ENCODE data around the gene KCNT1.

KCNT1 gene

DNA sequence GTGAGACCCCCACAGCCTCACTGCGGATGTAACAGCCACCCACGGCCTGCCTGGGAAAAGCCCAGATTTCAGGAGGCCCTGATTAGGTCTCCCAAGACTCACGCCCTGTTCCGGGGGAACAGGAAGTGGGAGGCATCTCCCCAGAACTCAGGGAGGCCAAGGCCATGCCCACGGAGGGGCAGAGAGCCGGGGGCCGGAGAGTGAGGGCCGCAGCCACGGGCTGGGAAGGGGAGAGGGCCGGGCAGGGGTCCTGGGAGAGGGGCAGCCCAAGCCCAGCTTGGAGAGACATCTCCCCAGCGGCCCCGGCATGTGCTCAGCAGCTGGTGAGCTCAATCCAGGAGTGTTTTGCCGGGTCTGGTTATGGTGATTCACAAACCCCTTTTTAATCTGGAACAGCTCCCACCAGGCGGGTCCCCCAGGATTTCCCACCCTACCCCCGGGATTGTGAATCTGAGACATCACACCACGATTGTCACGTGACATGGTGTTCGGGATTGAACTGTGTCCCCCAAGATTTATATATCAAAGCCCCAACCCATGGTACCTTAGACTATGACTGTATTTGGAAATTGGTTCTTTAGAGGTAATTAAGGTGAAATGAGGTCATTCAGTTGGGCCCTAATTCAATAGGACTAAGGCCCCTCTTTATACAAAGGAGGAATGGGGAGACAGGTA is 26.6 kb downstream of the KCNT1 start:
- DNase-seq, result no peak

DNA sequence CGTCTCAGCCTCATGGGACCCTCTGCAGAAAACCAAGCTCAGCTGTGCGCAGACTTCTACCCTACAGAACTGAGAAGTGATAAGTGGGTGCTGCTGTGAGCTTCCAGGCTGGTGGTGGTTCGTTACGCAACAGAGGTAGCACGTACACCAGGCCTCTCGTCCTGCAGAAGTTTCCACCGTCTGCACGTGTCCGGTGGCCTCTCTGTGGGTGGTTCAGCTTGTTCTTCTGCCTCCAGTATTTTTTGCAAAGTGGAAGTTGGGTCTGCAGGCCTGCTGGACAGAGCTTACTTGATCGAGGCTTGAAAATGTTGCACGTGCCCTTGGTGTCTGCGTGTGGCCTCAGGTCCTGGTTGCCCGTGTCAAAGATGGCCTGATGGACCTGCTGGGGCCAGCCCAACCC is 27.5 kb downstream of the KCNT1 start:
- DNase-seq, result no peak

DNA sequence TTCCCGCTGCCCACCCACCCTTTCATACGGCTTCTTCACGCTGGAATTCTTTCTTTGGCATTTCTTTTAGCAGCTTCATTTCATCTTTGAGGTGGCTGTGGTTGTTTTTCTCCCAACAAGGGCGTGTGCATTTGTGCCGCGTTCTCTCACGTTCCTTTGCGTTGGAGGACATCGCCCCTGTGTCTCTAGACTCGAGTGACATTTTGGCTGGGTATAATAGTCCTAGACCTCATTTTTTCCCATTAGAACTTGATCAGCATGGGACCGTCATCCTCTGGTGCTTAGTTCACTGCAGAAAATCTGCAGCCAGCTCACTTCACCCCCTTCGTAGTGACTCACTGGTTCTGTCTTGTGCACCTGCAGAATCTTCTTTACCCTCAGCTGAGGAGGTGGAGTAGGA is 29.5 kb downstream of the KCNT1 start:
- DNase-seq, result no peak

DNA sequence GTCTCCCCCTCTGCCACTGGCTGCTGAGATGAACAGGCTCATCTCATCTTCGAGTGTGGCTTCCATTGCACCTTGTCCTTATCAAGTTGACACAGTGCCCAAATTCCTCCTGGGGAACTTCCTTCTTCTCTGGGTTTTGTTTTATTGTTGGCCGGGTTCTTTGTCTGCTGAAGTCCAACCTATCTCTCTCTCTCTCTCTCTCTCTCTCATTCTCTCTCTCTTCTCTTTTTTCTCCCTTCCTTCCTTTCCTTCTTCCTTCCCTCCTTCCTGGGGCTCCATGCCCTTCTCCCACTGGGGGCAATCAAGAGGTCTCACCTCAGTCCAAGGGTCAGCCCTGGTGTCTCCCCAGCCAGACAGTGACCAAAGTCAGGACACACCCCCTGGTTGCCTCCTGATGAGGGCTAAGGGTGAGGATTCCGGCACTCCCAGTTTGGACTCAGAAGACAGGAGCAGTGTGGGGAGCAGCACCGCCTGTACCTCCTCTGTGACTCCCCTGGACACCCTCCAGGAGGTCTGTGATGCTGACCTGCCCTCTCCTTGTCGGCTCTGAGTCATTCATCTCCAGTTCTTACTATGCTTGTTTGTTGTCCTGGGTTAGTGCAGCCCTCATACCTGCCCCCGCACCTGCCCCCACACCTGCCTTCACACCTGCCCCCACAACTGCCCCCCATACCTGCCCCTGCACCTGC is 30.7 kb downstream of the KCNT1 start:
- no peak for DNase-seq

DNA sequence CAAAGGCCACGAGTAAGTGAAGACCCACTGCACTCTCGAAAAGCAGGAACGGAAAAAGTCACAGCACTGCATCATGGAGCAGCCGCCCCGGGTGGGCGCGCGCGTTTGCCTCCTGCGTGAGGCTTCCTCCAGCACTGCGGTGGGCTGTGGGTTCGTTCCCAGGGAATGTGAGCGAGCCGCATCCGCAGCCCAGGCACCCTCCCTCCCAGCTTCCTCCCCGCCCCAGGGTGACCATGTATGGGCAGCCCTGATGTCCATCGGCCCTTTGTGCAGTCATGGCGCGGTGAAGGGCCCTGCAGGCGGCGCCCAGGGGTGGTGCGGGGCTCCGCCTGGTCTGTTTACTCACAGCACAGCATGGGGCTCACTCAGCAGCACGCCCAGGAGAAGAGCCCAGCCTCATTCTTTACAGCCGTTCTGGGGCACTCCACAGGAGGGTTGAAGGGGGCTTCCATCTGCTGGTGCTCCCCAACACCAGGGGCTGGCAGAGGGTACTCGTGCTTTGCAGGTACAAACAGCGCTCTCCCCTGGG is 32.7 kb downstream of the KCNT1 start:
- DNase-seq, result no peak

DNA sequence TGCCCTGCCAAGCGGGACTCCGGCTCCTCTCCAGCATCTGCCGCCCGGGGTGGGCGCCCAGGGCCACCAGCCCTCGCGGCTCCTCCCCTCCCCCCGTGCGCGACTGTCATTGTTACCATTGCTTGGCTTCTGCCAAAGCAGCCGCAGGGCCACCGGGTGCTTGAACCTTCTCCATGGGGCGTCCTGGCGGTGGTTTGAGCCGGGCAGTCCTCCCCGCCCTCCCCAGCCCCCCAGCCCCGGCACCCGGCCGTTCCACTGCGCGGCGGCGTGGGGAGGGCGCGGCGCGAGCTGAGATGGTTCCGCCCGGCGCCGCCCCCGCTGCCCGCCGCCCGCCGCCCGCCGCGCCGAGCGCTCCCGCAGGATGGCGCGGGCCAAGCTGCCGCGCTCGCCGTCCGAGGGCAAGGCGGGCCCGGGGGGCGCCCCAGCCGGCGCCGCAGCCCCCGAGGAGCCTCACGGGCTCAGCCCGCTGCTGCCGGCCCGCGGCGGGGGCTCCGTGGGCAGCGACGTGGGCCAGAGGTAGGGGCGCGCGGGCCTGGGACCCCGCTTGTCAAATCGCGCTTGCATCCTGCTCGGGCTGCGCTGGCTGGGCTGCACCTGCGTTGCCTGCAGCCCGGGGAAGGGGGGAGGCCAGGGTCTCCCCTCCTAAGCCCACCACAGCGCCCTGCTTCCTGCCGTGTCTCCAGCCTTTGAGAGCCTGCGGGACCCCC is 34.4 kb downstream of the KCNT1 start:
- DNase-seq, result no peak

DNA sequence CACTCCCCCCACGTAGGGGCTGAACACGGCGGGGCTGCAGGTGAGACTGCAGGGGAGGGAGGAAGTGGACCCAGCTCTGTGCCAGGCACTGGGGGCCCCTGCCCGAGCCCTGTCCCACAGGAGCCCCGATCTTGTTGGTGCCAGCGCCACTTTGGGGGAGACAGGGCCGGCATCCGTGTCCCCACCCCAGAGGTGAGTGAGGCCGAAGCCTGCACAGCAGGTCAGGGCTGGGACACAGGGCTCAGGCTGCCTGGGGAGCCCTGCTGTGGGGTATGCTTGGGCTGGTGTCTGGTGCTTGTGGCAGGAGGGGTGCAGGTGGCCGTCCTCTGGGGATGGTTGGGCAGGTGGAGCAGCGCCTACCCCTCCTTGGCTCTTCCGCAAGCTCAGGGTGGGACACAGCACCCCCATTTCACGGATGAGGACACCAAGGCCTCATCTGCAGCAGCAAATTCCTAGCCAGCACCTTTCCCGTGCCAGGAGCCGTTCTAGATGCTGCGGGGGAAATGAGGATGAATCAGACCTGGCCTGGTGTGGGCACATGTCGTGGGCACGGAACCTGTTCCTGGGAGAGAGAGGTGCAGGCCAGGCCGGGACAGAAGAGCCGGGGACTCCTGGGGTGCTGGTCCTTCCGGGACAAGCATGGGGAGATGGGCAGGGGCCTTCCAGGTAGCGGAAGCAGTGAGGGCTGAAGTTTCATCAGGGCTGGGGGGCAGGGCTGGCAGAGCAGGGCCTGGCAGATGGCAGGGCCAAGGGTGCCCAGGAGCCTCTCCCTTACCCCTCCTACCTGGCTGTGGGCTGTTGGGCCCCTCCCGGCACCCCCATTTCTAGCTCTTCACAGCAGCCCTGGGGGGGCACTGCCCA is 35.2 kb downstream of the KCNT1 start:
- DNase-seq, result no peak

DNA sequence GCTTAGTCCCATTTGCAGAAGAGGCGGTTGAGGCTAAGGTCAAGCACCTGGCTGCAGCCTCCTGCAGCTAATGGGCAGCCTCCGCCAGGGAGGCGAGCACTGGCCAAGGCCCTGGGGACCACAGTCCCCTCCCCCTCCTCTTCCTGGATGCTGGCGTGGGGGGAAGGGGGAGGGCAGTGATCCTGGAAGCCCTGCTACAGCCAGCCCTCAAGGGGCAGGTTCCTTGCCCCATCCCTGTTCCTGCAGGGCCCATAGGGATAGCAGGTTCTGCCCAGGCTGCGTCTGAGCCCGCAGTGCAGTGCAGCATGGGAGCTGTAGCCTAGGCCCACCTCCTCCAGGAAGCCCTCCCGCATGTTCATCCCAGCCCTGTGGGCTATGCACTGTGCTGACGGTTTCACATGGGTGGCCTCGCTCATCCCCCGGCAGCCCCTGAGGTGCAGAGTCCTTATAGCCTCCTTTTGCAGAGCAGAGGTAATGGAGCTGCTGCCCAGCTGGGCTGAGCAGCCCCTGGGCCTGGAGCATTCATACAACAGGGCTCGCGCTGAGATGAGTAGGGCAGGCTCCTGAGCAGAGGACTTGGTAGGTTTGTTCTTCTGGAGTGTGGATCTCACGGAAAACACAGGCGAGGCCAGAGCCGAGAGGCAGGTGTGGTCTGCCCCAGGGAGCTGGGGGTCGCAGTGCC is 36.0 kb downstream of the KCNT1 start:
- DNase-seq, result no peak

DNA sequence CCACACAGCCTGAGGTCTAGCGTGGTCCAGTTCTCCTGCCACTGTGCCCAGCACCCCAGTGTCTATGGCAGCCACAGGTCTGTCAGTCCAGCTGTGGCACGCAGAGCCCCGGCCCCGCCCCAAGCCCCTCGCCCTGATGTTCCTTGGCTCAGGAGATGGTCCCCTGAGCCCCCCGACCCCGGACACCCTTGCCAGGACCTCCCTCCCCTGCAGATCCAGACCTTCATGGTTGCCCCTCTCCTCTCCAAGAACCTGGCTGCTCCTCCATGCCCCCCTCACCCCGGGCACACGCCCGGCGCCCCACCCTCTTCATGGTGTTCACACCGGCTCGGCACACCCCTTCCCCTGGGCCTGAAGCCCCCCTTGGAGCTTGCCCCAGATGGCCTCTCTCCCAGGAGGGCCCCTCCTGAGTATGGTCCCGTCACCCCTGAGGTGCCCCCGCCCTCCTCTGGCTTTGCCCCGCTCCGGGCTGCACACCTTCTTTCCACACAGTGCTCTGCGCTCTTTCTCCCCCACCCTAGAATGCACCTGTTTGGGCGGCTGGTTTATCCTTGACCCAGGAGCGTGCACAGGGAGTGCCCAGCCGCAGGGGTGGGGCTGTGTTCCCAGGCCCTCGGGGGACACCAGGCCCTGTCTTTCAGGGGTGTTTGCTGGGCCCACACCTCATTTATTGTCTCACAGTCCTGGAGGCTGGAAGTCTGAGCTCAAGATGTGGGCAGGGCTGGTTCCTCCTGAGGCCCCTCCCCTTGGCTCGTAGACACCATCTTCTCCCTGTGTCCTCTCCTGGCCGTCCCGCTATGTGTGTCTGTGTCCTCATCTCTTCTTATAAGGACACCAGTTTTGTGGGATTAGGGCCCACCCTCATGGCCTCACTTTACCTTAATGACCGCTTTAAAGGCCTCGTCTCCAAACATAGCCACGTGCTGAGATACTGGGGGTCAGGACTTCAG is 37.6 kb downstream of the KCNT1 start:
- DNase-seq, result no peak

DNA sequence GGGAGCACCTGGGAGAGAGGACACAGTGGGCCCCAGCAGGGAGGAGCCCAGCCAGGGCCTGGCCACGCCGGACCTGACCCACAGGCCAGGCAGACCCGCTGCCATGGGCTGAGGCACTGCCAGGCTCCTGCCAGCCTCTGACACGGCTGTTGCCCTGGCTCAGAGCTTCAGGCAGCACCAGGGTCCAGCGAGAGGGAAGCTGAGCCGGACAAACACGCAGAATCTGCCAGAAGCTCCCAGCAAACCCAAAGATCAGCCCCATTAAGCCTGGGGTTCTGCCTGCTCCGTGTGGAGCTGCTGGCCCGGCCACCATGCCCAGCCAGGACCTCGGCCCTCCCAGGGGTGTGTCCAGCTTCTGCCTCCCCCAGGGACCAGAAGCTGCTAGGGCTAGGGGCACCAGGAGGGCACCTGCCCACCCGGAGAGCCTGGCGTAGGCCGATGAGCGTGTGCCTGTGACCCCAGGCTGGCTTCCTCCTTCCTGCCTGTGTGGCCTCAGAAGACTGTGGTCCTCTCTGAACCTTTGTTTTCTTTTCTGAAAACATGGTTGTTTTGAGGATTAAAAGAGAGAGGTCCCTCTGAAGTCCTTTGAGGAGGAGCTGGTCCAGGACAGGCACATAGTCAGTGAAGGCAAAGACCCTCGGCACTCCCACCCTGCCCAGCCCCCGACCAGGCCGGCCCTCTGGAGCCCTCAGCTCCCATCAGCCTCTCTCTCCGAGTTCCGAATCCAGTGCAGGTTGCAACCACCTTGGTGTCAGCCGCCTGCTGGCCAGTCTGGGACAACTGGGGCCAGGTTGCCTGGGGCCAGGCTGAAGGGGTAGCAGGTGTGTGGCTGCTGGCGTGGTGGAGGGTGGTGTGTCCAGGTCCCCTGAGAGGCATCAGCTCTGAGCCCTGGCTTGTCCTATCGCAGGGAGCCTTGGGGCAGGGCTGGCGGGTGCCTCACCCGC is 39.6 kb downstream of the KCNT1 start:
- DNase-seq, result no peak

DNA sequence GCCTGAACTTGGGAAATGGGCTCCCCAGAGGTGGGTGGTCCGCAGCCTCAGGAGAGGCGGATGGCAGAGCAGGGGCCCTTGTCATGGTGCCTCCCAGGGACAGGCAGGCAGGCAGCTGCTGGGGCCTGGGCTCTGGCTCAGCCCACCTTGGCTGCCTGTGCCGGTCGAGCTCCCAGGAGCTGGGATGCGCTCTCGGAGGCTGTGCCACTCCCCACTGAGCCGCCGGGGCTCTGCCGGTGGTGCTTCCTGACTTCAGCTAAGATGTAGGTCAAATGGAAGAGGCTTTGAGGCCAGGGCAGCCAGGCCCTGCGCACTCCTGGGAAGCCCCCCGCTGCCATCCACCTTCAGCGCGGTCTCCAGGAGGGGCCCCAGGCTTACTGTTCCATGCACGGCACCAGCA is 41.0 kb downstream of the KCNT1 start:
- no peak for DNase-seq

DNA sequence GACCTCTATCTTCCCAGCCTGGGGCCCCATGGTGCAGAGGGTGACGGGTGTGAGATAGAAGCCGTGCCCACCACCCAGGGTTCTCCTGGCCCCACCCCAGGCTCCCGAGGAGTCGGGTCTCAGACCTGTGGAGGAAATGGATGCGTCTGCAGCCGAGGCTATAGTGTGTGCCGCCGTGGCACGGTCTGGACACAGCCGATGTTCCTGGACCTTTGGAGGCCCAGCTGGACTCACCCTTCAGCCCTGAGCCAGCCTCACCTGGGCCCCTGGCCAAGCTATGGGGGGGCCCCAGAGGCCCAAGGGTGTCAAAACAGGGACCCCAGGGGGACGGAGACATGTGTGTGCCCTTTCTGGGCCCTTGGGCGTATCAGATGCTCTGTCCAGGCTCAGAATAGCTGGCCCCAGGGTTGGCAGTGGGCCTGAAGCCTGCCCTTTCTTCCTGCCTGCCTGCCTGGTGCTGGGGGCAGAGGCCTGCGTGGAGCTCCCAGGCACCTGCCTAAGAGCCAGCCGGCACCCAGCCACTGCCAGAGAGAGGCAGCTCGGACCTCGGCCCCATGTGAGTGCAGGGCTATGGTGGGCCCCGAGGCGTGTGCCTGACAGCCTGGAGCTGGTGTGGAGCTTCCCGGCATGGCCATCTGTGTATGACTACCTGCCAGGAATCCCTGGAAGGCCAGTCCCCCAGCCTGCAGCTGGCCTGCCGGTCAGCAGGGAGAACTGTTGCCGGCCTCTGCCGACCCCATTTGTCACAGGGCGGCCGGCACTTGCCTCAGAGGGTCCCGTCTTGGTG is 41.8 kb downstream of the KCNT1 start:
- DNase-seq, result no peak

DNA sequence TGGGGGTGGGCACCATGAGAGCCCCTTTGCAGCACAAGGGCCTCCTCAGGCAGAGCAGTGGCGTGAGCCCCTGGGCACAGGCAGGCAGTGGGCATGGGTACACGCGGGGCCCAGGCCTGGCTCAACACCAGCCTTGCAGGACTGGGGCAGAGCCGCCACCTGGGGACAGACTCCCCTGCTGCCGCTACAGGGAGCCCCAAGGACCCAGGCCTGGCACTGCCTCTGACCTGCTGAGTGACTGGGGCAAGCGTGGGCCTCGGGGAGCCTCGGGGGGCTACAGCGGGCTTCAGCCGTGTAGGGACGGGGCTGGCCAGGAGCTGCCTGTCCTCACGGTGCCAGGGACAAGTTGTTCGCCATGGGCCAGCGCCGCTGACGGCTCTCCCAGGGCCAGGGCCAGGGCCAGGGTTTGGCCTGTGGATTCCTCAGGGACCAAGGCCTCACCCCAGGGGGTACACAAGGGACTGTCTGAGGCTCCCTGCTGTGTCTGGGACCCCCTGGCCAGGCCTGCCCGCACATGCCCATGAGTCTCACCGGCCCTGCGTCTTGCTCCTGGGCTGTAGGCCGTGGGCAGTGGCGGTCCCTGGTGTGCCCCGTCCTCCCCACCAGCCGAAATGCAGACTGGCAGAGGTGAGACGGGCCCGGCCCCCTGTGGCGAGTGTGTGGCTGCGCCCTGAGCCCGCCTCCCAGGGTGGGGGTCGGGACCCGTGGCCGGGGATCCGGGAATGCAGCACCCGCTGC is 42.5 kb downstream of the KCNT1 start:
- DNase-seq, result no peak

DNA sequence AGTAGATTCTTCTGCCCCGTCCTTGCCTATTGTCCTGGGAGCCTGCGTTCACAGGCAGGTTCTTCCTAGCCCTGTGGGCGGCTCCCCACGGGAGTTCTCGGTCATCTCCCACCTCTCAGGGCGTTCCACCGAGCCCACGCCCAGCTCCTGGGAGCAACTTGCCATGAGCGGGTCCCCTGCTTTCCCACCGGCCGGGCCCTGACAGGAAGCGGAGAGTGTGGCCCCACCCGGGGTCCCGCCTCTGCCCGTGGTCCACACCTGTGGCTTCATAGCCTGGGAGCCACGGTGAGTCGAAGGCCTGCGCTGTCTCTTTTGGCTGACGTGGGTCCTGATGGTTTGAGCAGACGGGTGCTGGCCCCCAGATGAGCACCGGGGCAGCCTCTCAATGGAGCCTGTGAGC is 43.2 kb downstream of the KCNT1 start:
- DNase-seq, result no peak

DNA sequence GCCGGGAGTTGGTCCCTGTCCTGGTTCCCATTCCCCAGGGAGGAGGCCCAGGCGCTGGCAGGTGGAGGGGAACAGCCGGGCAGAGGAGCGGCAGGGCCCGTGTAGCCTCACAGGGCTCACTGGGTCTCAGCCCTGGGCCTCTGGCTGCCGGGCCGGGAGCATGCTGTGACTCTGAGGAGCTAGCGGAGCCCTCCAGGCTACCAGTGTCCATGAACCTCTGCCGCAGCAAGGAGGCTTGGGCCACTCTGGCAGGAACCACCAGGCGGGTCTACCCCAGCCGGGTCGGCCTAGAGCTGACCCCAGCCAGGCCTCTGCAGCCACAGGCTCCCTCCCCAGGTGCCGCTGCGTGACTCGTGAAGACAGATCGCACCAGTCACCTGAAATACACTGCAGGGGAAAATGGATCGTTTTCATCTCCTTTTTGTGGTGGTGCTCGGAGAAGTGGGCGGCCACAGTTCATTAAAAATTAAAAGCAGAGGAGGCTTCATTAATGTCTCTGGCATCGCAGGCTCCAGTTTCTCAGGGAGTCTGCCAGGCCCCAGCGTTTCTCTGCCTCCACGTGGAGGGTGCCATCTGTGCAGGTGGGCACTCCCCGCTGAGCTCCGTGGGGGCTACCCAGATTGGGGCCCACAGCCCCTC is 43.8 kb downstream of the KCNT1 start:
- no peak for DNase-seq

DNA sequence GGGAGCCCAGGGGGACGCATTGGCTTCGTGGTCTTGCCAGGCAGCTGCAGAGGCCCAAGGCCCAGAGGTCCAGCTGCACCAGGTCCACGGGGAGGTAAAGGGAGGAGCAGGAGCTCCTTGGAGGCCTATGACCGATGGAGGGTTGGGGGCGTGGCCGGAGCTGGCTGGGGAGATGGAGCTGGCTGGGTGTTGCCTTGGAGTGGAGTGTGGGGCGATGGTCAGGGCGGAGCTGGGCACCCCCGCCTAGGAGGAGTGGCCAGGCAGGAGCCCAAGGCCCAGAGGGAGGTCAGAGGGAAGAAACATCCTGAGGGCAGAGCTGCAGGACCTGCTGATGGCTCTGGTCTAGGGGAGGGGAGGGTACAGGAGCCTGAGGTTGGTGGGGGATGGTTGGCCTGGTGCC is 44.6 kb downstream of the KCNT1 start:
- DNase-seq, result no peak

DNA sequence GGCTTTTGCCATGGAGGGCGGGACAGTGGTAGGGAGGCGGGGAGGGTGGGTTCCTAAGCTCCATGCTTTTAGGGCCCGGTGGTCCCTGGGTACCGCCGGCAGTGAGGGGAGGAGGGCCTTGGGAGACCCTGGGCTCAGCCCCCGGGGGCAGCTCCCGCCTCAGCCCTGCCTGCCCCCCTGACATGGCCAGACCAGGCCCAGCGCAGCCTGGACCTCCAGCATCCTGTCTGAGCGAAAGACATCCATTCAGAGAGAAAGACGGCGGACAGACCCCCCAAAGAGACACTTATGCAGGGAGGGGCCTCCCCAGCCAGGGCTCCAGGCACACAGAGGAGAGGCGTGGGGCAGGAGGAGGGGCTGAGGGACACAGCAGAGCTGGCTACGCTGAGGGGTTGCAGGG is 45.3 kb downstream of the KCNT1 start:
- DNase-seq, result no peak

DNA sequence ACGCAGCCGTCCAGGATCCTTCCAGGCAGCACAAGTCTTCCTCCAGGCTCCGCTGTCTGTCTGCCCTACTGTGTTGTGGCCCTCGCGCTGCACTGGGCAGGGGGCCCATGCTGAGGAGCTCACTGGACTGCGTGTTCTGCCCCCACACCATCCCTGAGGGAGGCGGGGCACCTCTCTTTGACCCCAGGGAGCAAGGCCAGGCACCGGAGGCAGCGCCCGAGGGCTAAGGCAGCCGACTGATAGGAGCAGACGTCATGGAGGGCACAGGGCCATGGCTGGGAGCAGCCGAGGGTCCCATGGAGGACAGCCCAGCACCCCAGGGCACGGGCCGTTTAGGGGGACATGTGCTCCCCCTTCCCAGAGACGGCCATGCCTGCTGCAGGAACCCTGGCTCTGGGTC is 46.7 kb downstream of the KCNT1 start:
- DNase-seq, result no peak

Data from activated CD4-positive, alpha-beta T cell treated with anti-CD3 and anti-CD28 coated beads, Interleukin-10, Interleukin-2, amounts not matched to agents 100 ng/mL and 50 ng/mL, durations not matched to agents 16 hours and 8 hours (primary cell).